Mammary epithelial cell (primary cell): ENCODE results near the gene ATP10B.

Experiments used
- CTCF ChIP-seq, 2 donors: IDR thresholded peaks in 1 of 2; conservative IDR thresholded peaks in 1 of 2; 2 replicates each; pipeline ENCODE4 v1.5.1; 2011 to 2012; ENCODE audit warnings: inconsistent platforms in 2 of 2, low read length in 2 of 2, mild to moderate bottlenecking in 2 of 2, control low read depth in 1 of 2, low read depth in 1 of 2; ENCODE audit not compliant: insufficient read depth in 1 of 2; ENCODE audit errors: extremely low read depth in 1 of 2
- EZH2 ChIP-seq: IDR thresholded peaks from 2 replicates; pipeline ENCODE4 v1.6.1; 2012; ENCODE audit warnings: low read length, inconsistent platforms, borderline replicate concordance

GRCh38 chr5:160537940-160538339 is 314.1 kb downstream of the ATP10B start:
- TF ChIP-seq CTCF (conservative IDR thresholded peaks at IDR 0.05 in 1 of 2, IDR thresholded peaks at IDR 0.05 in 1 of 2; ENCODE audit: extremely low read depth in 1 of 2, insufficient read depth in 1 of 2, low read depth in 1 of 2, low read length in 2 of 2) (no peak), EZH2 (no peak)
